GM18858 (cell line): ENCODE results near the gene ANKRD23.

Experiments used
- ATAC-seq: cut with Tn5 transposase; IDR thresholded peaks from one replicate; pipeline ENCODE4 v1.9.1; 2021; ENCODE audit not compliant: unreplicated experiment

The ANKRD23 gene

DNA sequence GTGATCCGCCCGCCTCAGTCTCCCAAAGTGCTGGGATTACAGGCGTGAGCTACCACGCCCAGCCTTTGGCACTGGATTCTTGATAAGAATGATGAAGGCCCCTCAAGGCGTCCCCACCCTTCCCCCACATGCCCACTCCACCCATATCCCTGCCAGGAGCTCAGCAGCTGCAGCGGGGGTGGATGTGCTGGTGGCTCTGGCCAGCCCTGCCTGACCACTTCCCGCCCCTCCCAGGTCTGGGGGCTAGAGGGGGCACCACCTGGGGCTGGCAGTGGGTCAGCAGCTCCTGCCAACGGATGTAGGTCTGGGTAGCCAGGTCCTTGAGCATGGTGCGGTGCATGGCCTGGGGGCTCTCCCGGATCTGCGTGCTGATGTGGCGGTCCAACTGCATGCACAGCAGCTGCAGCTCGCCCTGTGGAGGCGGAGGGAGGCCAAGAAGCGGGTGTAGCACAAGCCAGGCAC is 33.8 kb upstream of the ANKRD23 start:
- ATAC-seq: no peak

DNA sequence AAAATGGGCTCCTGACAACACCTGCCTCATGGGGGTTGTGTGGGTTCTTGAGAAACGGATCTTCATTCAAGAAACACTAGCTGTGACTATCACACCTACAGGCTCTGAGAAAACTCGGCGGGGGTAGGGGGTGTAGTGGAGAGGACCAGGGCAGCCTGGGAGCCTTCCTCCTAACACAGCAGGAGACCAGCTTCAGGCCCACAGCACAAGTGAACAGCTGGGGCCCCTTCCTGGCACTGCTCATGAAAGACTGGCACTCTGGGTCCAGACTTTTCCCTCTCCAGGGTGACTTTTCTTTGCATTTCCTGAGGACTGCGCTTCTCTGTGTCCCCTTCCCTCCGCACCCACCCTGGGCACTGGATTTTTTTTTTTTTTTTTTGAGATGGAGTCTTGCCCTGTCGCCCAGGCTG is 33.2 kb upstream of the ANKRD23 start:
- no peak for ATAC-seq

DNA sequence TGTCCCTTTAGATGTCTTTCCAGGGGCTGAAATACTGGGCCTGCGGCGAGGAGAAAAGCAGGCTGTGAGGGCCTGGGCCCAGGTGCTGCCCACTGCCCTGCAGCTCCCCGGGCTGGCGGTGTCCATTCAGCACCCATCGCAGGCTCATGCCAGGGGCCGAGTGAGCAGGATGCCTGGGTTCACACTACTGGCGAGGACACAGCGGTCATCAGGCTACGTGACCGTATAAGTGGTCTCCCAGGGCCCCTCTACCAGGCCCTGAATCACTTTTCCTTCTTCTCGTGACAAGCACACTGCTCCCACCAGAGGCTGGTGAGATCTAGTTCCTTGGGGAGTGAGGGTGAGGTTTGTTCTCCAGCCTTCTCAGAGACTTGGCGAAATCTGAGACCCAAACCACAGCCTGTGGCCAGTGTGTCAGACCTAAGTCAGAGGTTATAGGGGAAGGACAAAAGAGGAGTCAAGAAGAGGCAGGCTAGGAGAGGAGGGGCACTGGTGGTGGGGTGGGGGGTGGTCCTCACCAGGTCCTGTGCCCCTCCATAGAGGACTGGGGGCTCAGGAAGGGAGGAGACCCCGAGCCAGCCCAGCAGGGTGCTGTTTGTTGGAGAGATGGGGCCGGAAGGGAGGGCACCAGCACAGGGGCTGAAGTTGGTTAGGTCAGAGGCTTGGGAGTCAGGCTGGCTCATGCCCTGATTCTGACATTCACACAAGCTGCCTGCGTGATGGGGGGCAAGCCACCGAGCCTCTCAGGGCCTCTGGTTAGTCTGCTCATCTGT is 32.6 kb upstream of the ANKRD23 start:
- no peak for ATAC-seq

DNA sequence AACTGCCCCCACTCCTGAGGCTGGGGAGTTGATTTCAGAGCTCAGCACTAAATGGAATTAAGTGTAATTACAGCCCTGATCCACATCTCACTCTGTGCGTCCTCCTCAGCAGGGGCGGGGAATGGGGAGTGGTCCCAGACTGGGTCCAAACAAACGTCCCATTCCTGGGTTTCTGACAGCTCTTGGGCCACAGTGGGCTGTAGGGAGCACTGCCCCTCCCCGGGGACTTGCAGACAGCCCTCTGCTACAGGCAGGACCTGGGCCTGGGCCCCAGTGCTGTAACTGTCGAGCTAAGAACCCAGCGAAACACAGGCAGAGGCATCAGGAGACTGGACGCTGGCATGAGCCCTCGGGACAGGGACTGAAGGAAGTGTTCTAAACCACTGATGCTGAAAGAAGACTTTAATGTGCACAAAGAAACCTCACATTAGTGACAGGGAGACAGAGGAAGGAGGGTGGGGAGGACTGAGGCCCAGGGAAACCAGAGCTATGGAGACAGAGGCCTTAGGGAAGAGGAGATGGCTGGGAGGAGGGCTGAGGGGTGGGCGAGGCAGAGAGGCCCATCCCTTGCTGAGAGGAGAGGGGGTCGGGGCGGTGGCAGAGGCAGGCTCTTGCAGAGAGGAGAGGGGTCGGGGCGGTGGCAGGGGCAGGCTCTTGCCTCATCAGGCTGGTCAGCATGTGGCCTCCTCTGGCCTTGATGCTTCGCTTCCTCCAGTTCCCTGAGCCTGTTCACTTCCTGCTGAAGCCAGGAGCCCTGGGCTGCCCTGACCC is 31.9 kb upstream of the ANKRD23 start:
- ATAC-seq: no peak

DNA sequence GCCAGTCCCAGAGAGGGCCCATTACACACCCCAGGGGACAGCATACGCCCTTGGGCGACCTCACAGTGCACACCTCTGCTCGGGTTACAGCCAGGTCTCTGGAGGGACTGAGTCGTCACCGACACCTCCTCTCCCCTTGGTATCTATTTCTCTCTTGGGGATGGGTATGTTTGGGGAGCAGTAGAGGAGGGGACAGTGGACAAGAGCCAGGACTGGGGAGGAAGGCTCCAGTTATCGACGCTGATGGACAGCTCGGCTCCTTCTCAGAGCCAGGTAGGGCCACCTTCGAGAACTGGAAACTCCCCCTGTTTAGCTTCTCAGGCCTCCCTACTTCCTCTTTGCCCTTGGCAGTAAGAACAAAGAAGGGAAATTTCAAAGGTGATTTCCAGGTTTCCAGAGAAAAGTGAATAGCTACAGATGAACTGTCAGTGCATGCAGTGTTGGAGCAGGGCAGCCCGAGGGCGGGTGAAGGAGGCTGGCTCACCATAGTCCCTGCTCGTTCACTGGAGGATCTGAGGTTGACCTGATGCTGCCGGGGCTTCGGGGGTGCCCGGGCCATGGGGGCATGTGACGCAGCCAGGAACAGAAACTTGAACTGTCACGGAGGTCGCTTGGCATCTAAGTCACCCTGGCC is 30.5 kb upstream of the ANKRD23 start:
- no peak for ATAC-seq

DNA sequence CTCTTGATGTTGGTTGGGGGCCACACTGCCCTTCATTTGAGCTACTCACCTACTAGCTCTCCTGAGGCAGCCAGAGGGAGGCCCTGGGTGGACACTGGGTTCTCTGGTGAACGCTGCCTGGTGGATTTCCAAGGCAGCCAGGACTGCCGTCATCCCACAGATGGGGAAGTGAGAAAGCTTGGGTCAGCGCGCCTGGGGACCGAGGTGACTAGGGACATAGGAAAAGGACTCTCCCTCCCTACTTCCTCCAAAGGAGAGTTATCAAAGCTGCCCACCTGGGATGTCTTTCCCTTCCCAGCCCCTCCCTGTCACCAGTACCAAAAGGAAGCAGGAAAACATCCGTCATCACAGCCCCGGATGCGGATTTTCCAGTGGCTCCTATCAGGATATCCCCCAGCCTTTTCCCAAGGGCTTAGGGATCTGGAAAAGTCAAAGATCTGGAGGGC is 29.9 kb upstream of the ANKRD23 start:
- no peak for ATAC-seq

DNA sequence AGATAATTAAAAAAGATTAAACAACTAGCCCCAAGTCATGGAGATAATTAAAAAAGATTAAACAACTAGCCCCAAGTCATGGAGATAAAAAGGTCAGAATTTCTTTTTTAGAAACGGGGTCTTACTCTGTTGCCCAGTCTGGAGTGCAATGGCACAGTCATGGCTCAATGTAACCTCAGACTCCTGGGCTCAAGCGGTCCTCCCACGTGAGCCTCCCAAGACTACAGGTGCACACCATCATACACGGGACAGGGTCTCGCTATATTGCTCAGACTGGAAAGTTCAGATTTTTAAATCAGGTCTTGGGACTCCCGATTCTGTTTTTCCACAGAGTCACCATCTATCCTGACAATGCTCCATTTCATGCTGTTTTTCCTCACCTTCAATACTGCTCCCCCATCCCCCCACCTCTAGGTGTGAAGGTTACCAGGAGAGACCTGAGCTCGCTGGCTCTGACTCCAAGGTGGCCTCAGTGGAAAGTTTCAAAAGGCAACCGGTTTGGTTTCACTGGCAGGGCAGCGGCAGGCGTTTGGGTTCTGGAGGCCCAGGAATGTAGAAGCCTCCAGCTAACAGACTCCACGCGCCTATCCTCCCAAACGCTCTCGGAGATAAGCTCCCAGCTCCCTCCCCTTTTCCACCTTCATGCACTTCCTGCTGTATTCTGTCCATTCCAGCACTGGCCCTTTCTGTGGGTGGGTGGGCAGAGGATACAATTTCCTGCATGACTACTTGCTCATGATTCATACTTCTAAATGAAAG is 28.9 kb upstream of the ANKRD23 start:
- ATAC-seq: no peak

DNA sequence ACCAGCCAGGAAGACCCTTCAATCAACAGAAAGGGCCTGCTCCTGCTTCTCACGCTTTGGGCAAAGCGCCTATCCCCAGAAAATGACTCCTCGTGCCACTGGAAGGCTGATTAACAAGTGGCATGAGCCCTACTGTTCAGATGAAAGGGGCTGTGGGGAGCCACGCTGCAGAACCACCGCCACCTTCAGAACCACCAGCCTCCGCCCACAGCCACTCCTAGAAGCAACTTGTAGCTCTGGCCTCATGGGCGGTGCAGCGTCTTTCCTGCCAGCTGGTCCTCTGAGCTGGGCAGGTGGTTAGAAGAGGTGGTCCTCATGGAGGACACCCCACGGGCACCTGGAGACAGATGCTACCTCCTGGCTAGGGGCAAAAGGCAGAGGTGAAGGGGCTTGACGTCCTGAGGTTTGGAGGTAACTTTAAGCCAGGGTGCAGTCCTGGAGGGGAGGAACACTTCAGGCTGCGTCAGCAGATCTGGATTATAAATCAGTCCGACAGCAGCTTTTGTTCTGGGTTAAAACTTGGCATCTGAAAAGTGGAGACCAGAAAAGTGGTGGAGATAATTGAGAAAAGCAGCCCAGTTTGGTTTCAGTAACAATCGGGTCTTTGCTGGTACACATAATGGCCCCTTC is 26.9 kb upstream of the ANKRD23 start:
- ATAC-seq: no peak

DNA sequence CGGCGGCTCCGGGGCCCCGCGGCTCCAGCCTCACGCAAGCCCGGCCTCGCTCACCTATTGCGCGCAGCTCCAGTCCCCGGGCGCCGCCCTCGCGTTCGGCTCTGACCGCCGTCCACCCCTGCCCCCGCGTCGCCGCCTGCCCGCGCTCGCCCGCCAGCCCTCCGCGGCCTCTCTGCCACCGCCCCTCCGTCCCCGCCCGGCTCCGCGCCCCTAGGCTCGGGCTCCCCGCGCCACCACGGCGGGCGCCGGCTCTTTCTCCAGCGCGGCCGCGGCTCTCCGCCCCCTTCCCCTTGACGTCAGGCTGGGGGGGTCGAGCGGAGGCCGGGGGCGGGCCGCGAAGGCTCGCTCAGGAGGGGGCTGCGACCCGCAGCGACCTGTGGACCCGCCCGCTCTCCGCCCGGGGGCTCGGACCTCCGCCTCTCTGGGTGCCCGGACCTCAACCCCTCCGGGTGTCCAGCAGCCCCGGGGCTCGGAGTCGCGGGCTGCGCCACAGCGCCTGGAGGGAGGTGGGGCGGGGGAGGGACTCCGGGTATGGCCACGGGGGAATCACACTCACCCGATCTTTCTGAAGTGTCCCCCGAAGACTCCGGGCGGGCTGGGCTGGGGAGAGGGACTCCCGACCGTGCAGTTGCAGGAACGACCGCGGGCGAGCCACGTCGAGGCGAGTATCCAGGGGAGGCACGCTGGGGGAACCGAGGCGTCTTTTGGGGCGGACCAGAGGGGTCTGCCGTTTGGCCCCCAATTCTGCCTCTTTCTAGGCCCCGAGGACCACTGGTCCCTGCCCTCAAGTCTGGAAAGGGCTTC is 26.2 kb upstream of the ANKRD23 start, which contains the start of gene SEMA4C:
TSS of gene SEMA4C (minus strand) at position 259 of the 804 bp plus-strand sequence. CDS start 2,194 bp downstream, outside the sequence.
- no peak for ATAC-seq

DNA sequence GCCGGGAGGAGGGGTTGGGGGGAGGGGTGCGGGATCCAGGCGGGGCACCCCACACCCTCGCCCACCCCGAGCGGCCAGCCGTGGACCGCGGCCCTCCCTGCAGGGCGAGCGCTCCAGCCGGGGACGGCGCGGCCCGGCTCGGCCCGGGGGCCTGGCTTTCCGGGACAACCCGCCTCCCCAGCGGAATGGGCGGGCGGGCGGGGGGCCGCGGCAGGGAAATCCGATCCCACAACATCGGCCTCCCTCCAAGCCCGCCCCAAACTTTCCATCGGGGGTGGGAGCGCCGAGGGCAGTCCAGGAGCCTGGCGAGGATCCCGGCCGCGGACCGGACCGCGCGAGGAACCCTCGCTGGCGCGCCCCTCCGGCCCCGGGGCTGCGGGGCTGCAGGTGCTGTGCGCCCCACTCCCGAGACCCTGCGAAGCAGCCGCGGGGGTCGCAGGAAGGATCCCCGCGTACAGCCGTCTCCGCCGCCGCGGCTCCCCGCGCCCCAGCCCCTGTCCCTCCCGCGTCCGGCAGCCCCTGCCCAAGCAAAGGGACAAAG is 25.5 kb upstream of the ANKRD23 start:
- no peak for ATAC-seq

DNA sequence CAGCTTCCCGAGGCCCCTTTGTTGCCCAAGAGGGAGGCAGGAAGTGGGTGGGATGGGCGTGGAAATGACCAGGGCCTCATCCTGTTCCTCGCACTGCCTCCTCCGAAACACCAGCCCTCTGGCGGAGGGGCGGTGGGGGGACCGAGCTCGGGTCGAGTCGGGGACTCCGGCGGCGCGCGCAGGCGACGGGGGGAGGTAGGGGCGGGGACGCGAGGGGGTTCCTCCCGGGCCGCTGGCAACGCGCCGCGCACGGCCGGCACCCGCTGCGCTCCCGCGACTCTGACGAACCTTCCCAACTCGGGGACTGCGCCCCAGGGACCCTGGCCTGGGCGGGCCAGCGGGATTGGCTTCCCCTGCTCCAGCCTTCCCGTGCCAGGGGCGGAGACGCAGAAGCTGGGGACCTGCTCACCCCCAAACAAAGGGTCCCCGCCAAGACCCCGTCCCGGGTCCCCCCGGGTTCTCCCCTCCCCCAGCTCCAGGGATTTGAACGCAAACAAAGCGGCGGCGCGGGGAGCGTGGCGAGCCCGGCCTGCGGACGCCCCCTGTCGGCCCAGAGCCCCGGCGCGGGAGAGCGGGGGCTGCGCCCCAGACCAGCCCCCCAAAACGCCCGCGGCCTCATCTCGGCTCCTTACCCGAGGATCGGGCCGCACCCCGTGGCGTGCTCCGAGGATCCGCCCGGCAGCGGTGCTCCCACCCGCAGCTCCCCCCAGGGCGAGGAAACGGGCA is 24.9 kb upstream of the ANKRD23 start:
- no peak for ATAC-seq

DNA sequence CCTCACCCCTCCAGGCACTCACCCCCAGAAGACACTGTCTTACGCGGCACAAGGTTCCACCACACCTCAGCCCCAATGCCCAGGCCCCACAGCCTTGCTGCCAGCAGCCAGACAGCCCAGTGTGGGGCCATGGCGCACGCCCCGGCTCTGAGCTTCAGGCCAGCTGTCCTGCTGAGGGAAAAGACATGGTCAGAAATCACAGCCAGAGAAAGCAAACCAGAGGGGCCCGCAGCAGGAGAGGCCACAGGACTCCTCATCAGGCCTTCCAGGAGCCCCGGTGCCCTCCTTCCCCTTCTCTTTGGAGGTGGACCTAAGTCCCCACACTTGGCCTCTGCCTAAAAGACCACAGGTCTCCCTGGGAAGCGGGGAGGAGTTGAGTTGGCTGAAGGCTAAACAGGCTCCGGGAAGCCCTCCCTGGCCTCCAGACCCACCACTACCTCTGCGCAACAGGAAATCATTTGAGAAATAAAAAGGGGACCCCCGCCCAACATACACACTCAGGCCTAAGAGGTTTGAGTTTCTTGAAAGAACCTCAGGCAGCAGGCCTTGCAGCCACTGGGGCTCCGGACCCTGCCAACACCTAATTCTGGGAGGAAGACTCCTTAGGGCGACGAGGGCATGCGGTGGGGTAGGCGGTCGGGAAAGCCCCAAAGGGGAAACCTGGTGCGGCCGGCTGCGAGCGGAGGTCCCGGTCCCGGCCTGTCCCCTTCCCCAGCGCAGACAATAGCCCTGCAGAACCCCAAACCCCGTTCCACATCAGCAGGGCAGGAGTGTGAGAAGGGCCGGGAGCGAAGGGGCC is 24.1 kb upstream of the ANKRD23 start:
- no peak for ATAC-seq

DNA sequence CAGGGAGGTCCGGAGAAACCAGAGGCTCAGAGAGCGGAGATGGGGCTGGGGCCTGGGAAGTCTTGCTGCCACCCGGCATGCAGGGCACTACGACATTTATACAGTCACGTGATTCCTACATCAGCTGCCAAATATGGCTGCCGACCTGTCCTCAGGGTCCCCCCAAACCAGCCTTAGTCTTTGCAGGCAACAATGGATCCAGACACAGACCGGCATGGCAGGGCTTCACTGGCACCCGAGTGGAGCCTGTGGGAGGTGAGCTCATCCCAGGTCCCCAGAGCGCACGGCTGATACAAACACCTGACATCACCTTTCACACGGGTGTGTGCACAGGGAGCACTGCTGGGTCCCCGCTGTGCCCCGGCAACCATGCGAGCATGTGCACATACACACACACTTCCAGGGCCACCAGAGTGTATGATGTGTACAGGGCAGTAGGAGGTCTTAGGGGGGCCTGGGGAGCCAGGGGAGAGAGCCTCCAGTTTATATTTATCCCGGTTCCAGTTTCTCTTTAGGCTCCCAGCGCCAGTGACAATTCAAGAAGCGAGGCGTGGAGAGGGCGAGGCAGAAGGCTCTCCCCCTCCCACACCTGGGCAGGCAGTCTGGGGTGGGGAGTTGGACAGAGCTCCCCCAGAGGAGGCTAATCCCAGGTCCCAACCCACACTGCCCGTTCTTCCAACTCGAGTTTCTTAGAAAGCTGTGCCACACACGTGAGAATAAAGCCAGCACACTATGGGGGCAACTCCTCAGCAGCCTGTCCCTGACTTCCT is 23.4 kb upstream of the ANKRD23 start:
- no peak for ATAC-seq

DNA sequence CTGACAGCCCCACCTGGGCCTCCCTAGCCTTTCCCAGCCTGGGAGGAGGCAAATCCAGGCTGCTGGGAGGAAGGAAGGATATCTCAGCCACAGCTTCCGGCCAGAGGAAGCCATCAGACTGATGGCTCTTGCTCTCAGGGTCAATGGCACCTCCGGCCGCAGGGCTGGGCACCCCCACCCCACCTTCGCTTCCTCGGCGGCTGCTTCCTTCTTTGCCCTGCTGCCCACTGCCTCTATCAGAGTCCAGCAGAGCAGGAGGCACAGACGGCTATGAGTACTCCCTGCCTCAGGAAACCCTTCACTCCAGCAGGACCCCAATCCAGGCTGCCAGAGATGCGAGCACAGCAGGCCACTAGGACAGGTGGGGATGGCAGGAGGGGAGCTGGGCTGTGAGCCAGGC is 22.8 kb upstream of the ANKRD23 start:
- no peak for ATAC-seq

DNA sequence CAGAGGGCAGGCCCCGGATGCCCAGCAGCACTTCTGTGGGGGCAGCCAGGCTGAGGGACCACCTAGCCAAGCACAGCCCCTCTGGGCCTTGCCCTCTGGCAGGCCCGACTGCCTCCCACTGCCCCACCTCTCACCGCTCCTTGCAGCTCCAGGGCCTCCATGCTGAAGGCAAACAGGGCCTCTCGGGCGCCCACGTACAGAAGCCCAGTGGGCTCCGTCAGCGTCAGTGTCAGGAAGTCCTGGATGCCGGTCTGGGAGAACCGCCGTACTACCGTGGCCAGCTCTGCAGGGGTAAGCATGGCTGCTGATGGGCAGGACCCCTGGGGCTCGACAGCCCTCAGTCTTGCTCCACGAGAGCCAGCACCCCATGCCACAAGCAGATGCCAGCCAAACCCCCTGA is 22.3 kb upstream of the ANKRD23 start:
- no peak for ATAC-seq

DNA sequence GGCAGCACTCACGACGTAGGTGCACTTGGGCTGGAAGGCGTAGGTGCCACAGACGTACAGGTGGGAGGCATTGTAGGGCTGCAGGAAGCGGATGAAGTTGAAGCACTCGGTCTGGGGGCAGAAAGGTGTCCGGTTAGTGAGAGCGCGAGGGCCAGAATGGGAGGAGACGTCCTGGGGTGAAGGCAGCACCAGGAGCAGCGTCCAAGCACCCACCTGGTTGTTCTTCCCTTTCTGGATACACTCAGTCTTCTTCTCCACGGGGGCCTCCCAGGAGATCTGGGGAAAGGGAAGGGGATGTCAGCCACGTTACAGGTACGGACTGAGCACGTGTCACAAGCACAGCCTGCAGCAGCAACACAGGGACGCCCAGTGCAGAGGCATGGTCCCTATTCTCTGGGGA is 21.8 kb upstream of the ANKRD23 start:
- ATAC-seq: no peak
